Erythroblast (primary cell): Measurements from ENCODE around the gene ITGA2.

Source experiments
- GATA1 ChIP-seq: IDR thresholded peaks from 2 replicates; pipeline ENCODE4 v1.6.1; 2011; ENCODE audit warnings: low read depth, mild to moderate bottlenecking, control low read depth, low read length, moderate library complexity
- POLR2A ChIP-seq: IDR thresholded peaks from 2 replicates; pipeline ENCODE4 v1.6.1; 2011; ENCODE audit warnings: mild to moderate bottlenecking, low read length

GRCh38 chr5:53118879-53119278 is 129.7 kb downstream of the ITGA2 start:
- TF ChIP-seq POLR2A (no peak), GATA1 (no peak)
